ENCODE measurements around the gene PAM.

Gene PAM

GRCh38 chr5:102863058-102863457 is 108.0 kb downstream of the PAM start:
- no peak for DNase-seq (ENCODE audit: low spot score)

- no peak for DNase-seq (ENCODE audit: low spot score)
Measured at GRCh38 chr5:102863764-102864560, 108.9 kb downstream of the PAM start.

GRCh38 chr5:102865171-102865509 is 110.0 kb downstream of the PAM start:
- peak; percentile 7 for DNase-seq (ENCODE audit: low spot score)

- peak; percentile 47 for DNase-seq (ENCODE audit: low spot score)
Measured at GRCh38 chr5:102865510-102866236, 110.6 kb downstream of the PAM start.

GRCh38 chr5:102866237-102866600 is 111.1 kb downstream of the PAM start:
- DNase-seq (ENCODE audit: low spot score): no peak

GRCh38 chr5:102867992-102868662 is 113.0 kb downstream of the PAM start:
- no peak for DNase-seq (ENCODE audit: low spot score)

- DNase-seq (ENCODE audit: low spot score): no peak
Measured at GRCh38 chr5:102869230-102869629, 114.1 kb downstream of the PAM start.

GRCh38 chr5:102873379-102873932 is 118.4 kb downstream of the PAM start:
- no peak for DNase-seq (ENCODE audit: low spot score)

GRCh38 chr5:102874054-102874453 is 118.9 kb downstream of the PAM start:
- DNase-seq (ENCODE audit: low spot score): no peak

GRCh38 chr5:102875721-102876123 is 120.6 kb downstream of the PAM start:
- DNase-seq (ENCODE audit: low spot score): no peak

- no peak for DNase-seq (ENCODE audit: low spot score)
Measured at GRCh38 chr5:102876610-102877009, 121.5 kb downstream of the PAM start.

GRCh38 chr5:102879741-102880140 is 124.6 kb downstream of the PAM start:
- DNase-seq (ENCODE audit: low spot score): no peak

- DNase-seq (ENCODE audit: low spot score): no peak
Measured at GRCh38 chr5:102886586-102886985, 131.5 kb downstream of the PAM start.

GRCh38 chr5:102888483-102888882 is 133.4 kb downstream of the PAM start:
- no peak for DNase-seq (ENCODE audit: low spot score)

GRCh38 chr5:102889033-102889432 is 133.9 kb downstream of the PAM start:
- DNase-seq (ENCODE audit: low spot score): no peak

GRCh38 chr5:102890133-102890532 is 135.0 kb downstream of the PAM start:
- DNase-seq (ENCODE audit: low spot score): no peak

GRCh38 chr5:102891175-102891574 is 136.1 kb downstream of the PAM start:
- no peak for DNase-seq (ENCODE audit: low spot score)

GRCh38 chr5:102893942-102894341 is 138.8 kb downstream of the PAM start:
- no peak for DNase-seq (ENCODE audit: low spot score)

- DNase-seq (ENCODE audit: low spot score): no peak
Measured at GRCh38 chr5:102895234-102895633, 140.1 kb downstream of the PAM start.

GRCh38 chr5:102895976-102896375 is 140.9 kb downstream of the PAM start:
- no peak for DNase-seq (ENCODE audit: low spot score)

- no peak for DNase-seq (ENCODE audit: low spot score)
Measured at GRCh38 chr5:102901424-102902134, 146.5 kb downstream of the PAM start.

- no peak for DNase-seq (ENCODE audit: low spot score)
Measured at GRCh38 chr5:102902135-102902448, 147.0 kb downstream of the PAM start.

Data from globus pallidus (tissue), 1 donor.